Astrocyte of the cerebellum (primary cell): Measurements from ENCODE around the gene PRRT1B.

Experiments used
- DNase-seq: peaks from one replicate; pipeline ENCODE4 v3.0.0-alpha.2; 2011; ENCODE audit warnings: low read depth
- H3K4me3 ChIP-seq: 2 replicates; pipeline ENCODE4 v1.5.1; 2011; ENCODE audit warnings: mild to moderate bottlenecking, low read depth, low read length, moderate library complexity
- CTCF ChIP-seq: IDR thresholded peaks from 2 replicates; pipeline ENCODE4 v1.5.1; 2012; ENCODE audit warnings: low read length, low read depth, moderate library complexity, mild to moderate bottlenecking; ENCODE audit errors: missing control alignments
- in situ Hi-C: cut with HindIII; loops from 2 replicates; pipeline ENCODE4 v1.10.0; 2017; ENCODE audit warnings: low sequenced_read_pairs

PRRT1B gene

DNA sequence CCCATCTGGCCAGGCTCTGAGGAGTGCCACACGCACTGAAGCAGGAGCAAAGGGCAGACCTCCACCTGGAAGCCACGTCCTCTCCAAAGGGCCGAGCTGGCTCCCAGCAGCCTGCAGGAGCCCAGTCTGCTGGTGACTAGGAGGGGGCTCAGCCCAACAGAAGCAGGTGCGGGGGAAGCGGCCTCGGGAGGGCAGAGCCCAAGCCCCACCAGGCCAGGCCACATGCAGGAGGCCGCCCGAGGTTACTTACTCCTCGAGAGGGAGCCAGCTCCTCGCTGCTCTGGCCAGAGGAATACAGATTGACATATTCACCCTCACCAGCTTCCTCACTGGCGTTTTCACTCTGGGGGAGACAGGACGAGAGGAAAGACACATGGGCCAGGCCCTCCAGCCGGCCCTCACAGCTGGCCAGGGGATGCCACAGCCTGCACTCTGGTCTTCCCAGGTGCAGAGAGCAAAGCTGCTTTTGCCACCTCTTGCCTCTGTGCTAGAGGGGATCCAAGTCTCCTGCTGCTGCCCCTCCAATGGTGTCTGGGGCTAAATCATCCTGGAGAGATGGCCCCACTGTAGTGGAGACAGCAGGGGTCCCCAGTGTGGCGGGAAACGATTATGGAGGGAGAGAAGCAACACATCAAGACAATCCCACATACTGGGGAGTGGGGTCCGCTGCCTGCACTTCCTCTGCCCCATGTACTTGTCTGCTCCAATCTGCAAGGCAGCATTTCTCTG is 58.6 kb downstream of the PRRT1B start:
- no peak for TF ChIP-seq CTCF
- in situ Hi-C loops: no loop called here
- no peak for DNase-seq
- H3K4me3 ChIP-seq: no peak overlapping the region

- no peak for DNase-seq
- H3K4me3 ChIP-seq: no peak overlapping the region
- TF ChIP-seq CTCF: no peak
- in situ Hi-C loops: no loop called here
These were observed 60.7 kb downstream of the PRRT1B start for GRCh38 chr9:131605770-131606590.

GRCh38 chr9:131606896-131607567 is 61.7 kb downstream of the PRRT1B start:
- H3K4me3 ChIP-seq: no peak overlapping the region
- DNase-seq: no peak
- TF ChIP-seq CTCF: no peak
- in situ Hi-C loops: no loop called here

GRCh38 chr9:131607591-131607990 is 62.3 kb downstream of the PRRT1B start:
- in situ Hi-C loops: no loop called here

DNA sequence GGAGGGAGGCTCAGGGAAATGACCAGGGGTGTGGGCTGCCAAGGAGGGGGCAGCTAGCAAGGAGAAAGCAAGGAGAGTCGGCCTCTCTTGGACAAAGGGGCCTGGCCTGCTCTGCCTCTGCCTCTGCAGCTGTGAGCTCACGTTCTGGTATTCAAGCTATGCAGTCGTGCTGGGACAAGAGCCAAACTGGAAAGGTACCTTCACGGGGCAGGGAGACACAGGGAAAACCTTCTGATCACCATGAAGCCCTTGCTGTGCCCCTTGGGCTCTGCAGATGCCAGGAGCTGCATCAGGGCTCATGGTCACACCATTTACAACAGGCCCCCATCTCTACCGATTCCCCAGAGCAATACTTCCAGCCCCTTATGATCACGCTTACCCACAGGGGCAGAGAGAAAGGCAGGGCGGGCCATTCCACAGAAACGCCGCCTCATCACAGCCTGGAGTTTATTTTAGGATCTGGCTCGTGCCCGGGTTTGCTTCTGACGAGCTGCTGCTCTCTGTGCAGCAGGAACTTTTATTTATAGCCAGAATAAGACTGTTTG is 63.2 kb downstream of the PRRT1B start:
- H3K4me3 ChIP-seq: no peak overlapping the region
- no peak for TF ChIP-seq CTCF
- DNase-seq: peak; percentile 80
- in situ Hi-C loops: no loop called here

More at GRCh38 chr9:131607591-131607990, 62.3 kb downstream of the PRRT1B start:
- H3K4me3 ChIP-seq: no peak overlapping the region
- no peak for TF ChIP-seq CTCF
- no peak for DNase-seq
